T-helper 1 cell treated with Interleukin-12 subunit alpha and Interleukin-12 subunit beta and Interleukin-4 antibody, amounts not matched to agents 30 μg/mL and 1 μg/mL, for 36 hours (primary cell): ENCODE data around the gene SPSB2.
"Not testable (repeated sequence)": the region's sequence is repeated elsewhere in the genome, so short reads cannot be mapped to it uniquely, and the experiment has no call there.

Source experiments
- H3K27ac Mint-ChIP-seq: one replicate; pipeline ENCODE4 v1.8.0; 2021; ENCODE audit warnings: mild to moderate bottlenecking, mixed read lengths
- H3K27me3 Mint-ChIP-seq: one replicate; pipeline ENCODE4 v1.8.0; 2021; ENCODE audit warnings: low read depth, mixed read lengths
- H3K36me3 Mint-ChIP-seq: one replicate; pipeline ENCODE4 v1.8.0; 2021; ENCODE audit warnings: low read depth, mixed read lengths
- H3K4me1 Mint-ChIP-seq: one replicate; pipeline ENCODE4 v1.8.0; 2021; ENCODE audit warnings: low read depth, mixed read lengths
- H3K4me3 Mint-ChIP-seq: one replicate; pipeline ENCODE4 v1.8.0; 2021; ENCODE audit warnings: mild to moderate bottlenecking, moderate library complexity, mixed read lengths
- H3K9me3 Mint-ChIP-seq: one replicate; pipeline ENCODE4 v1.8.0; 2021; ENCODE audit warnings: mixed read lengths

The SPSB2 gene

GRCh38 chr12:6868211-6869048, 4.7 kb downstream of the SPSB2 start:
- Mint-ChIP-seq H3K27me3 (no peaks in the 10 kb centered on the region), H3K4me3 (peak overlapping the region; percentile 80), H3K4me1 (peaks cover 42% of the 10 kb centered on the region), H3K27ac (peak overlapping the region; percentile 69), H3K36me3 (peaks cover 61% of the 10 kb centered on the region), H3K9me3 (no peaks in the 10 kb centered on the region)

GRCh38 chr12:6867413-6868210, 5.5 kb downstream of the SPSB2 start, which contains the start of gene TPI1:
Gene TPI1, plus strand, starts transcription at chr12:6867531. Its CDS starts 36 bp downstream, at chr12:6867567.
- Mint-ChIP-seq H3K4me1 (peaks cover 42% of the 10 kb centered on the region), H3K27ac (peak within 1 kb of the TSS; percentile 89), H3K36me3 (peaks cover 64% of the 10 kb centered on the region), H3K27me3 (no peaks in the 10 kb centered on the region), H3K9me3 (no peaks in the 10 kb centered on the region), H3K4me3 (peak within 1 kb of the TSS; percentile 94)

- Mint-ChIP-seq H3K4me1 (peaks cover 38% of the 10 kb centered on the region), H3K36me3 (peaks cover 64% of the 10 kb centered on the region), H3K9me3 (no peaks in the 10 kb centered on the region), H3K27ac (peak overlapping the region; percentile 89), H3K4me3 (peak overlapping the region; percentile 94), H3K27me3 (no peaks in the 10 kb centered on the region)
Measured at GRCh38 chr12:6866920-6867412, 6.1 kb downstream of the SPSB2 start.

GRCh38 chr12:6866163-6866919, 6.8 kb downstream of the SPSB2 start:
- H3K27me3 Mint-ChIP-seq, result no peaks in the 10 kb centered on the region
- peak overlapping the region; percentile 5 for H3K27ac Mint-ChIP-seq
- H3K36me3 Mint-ChIP-seq, result peaks cover 61% of the 10 kb centered on the region
- H3K4me3 Mint-ChIP-seq, result no peak overlapping the region
- H3K4me1 Mint-ChIP-seq, result peaks cover 33% of the 10 kb centered on the region
- no peaks in the 10 kb centered on the region for H3K9me3 Mint-ChIP-seq

GRCh38 chr12:6865307-6865706, 7.8 kb downstream of the SPSB2 start:
- Mint-ChIP-seq H3K4me1 (peaks cover 22% of the 10 kb centered on the region), H3K36me3 (peaks cover 60% of the 10 kb centered on the region), H3K27ac (peak overlapping the region; percentile 31), H3K4me3 (peak overlapping the region; percentile 38)
- not testable (repeated sequence) for H3K27me3 Mint-ChIP-seq, H3K9me3 Mint-ChIP-seq

DNA sequence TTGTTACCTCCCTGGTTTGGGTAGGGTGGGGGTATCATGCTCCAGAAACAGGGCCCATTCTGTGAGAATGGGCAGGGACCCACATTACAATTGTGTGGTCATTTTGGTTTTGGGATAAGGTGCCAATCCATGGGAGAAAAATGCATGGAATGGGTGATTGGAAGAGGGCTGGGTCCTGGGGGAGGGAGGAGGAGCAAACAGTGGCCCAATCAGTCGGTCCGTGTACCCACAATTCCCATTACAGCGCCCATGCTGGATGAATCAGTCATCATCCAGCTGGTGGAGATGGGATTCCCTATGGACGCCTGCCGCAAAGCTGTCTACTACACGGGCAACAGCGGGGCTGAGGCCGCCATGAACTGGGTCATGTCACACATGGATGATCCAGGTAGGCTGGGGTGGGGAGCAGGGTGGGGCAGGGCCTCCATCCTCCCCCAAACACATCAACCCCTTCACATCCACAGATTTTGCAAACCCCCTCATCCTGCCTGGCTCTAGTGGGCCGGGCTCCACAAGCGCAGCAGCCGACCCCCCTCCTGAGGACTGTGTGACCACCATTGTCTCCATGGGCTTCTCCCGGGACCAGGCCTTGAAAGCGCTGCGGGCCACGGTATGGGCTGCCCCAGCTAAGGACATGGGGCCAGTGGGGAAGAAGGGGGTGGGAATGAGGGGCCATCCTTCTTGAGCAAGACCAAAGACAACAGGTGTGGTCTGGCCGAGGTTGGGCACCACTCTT, 9.3 kb downstream of the SPSB2 start:
- H3K36me3 Mint-ChIP-seq, result peaks cover 47% of the 10 kb centered on the region
- H3K4me1 Mint-ChIP-seq, result peaks cover 7% of the 10 kb centered on the region
- no peaks in the 10 kb centered on the region for H3K9me3 Mint-ChIP-seq
- no peaks in the 10 kb centered on the region for H3K27me3 Mint-ChIP-seq
- H3K27ac Mint-ChIP-seq, result no peak overlapping the region
- H3K4me3 Mint-ChIP-seq, result no peak overlapping the region

- peaks cover 42% of the 10 kb centered on the region for H3K36me3 Mint-ChIP-seq
- no peaks in the 10 kb centered on the region for H3K9me3 Mint-ChIP-seq
- H3K27me3 Mint-ChIP-seq, result no peaks in the 10 kb centered on the region
- H3K27ac Mint-ChIP-seq, result no peak overlapping the region
- H3K4me1 Mint-ChIP-seq, result peaks cover 3% of the 10 kb centered on the region
- H3K4me3 Mint-ChIP-seq, result no peak overlapping the region
Measured at GRCh38 chr12:6863033-6863432, 10.1 kb downstream of the SPSB2 start.

DNA sequence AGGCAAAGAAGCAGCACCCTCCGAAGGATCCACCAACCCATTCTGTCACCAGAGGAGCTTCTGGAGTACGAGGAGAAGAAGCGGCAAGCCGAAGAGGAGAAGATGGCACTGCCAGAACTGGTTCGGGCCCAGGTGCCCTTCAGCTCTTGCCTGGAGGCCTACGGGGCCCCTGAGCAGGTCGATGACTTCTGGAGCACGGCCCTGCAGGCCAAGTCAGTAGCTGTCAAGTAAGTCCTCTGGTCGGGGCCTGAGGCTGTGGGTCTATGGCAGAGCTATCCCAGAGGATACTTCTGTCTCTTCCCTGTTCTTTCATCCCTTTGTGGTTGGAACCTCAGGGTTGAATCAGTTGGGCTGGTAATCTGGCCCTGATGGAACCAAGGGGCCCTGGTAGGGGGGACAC, 11.7 kb downstream of the SPSB2 start:
- H3K4me3 Mint-ChIP-seq, result no peak overlapping the region
- H3K27ac Mint-ChIP-seq, result no peak overlapping the region
- H3K4me1 Mint-ChIP-seq, result peaks cover under 1% of the 10 kb centered on the region
- H3K9me3 Mint-ChIP-seq, result no peaks in the 10 kb centered on the region
- H3K27me3 Mint-ChIP-seq, result no peaks in the 10 kb centered on the region
- H3K36me3 Mint-ChIP-seq, result peaks cover 48% of the 10 kb centered on the region

DNA sequence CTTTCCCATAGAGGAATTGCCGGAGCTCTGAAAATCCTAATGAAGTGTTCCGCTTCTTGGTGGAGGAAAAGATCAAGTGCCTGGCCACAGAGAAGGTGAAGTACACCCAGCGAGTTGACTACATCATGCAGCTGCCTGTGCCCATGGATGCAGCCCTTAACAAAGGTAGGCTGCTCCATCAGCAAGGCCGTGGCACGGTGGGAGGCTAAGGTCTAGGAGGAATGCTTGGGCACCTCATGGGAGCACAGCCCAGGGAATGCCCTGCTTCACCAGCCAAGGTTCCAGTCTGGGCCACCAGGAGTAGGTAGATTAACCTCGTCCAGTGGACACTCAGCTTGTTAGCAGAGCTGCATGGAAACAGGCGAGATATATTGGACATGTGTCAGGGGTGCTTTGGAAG, 12.2 kb downstream of the SPSB2 start:
- Mint-ChIP-seq H3K36me3 (peaks cover 48% of the 10 kb centered on the region), H3K27ac (no peak overlapping the region), H3K4me3 (no peak overlapping the region), H3K4me1 (no peaks in the 10 kb centered on the region), H3K27me3 (no peaks in the 10 kb centered on the region), H3K9me3 (no peaks in the 10 kb centered on the region)

- Mint-ChIP-seq H3K9me3 (no peaks in the 10 kb centered on the region), H3K4me1 (peaks cover 1% of the 10 kb centered on the region), H3K36me3 (peaks cover 46% of the 10 kb centered on the region), H3K4me3 (no peak overlapping the region), H3K27ac (no peak overlapping the region), H3K27me3 (no peaks in the 10 kb centered on the region)
Measured at GRCh38 chr12:6860116-6860515, 13.0 kb downstream of the SPSB2 start.

GRCh38 chr12:6858799-6859198, 14.3 kb downstream of the SPSB2 start:
- peaks cover 7% of the 10 kb centered on the region for H3K4me1 Mint-ChIP-seq
- no peak overlapping the region for H3K27ac Mint-ChIP-seq
- H3K4me3 Mint-ChIP-seq, result no peak overlapping the region
- H3K9me3 Mint-ChIP-seq, result no peaks in the 10 kb centered on the region
- peaks cover 42% of the 10 kb centered on the region for H3K36me3 Mint-ChIP-seq
- no peaks in the 10 kb centered on the region for H3K27me3 Mint-ChIP-seq

DNA sequence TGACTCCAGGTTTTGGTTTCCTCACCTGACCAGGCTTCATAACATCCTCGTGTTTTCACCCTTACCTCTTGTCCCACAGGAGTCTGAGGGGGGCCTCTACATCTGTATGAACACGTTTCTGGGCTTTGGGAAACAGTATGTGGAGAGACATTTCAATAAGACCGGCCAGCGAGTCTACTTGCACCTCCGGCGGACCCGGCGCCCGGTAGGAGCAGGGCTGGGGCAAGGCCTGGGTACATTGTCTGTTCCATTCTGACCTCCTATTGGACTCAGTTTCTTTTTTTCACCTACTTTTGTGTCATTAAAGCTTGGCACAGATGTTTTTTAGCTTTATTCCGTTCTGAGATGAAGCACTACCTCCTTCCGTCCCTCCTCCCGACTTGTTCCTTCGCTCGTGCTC, 17.8 kb downstream of the SPSB2 start:
- Mint-ChIP-seq H3K36me3 (peaks cover 29% of the 10 kb centered on the region), H3K27me3 (no peaks in the 10 kb centered on the region), H3K4me1 (peaks cover 23% of the 10 kb centered on the region), H3K4me3 (no peak overlapping the region), H3K9me3 (no peaks in the 10 kb centered on the region), H3K27ac (no peak overlapping the region)

GRCh38 chr12:6854036-6854435, 19.1 kb downstream of the SPSB2 start:
- H3K36me3 Mint-ChIP-seq, result peaks cover 35% of the 10 kb centered on the region
- H3K4me3 Mint-ChIP-seq, result peak overlapping the region; percentile 89
- peaks cover 34% of the 10 kb centered on the region for H3K4me1 Mint-ChIP-seq
- no peaks in the 10 kb centered on the region for H3K27me3 Mint-ChIP-seq
- peak overlapping the region; percentile 39 for H3K27ac Mint-ChIP-seq
- no peaks in the 10 kb centered on the region for H3K9me3 Mint-ChIP-seq

GRCh38 chr12:6853626-6854025, 19.5 kb downstream of the SPSB2 start:
- peaks cover 37% of the 10 kb centered on the region for H3K4me1 Mint-ChIP-seq
- no peaks in the 10 kb centered on the region for H3K27me3 Mint-ChIP-seq
- no peaks in the 10 kb centered on the region for H3K9me3 Mint-ChIP-seq
- H3K4me3 Mint-ChIP-seq, result peak overlapping the region; percentile 89
- peaks cover 35% of the 10 kb centered on the region for H3K36me3 Mint-ChIP-seq
- peak overlapping the region; percentile 99 for H3K27ac Mint-ChIP-seq
